Measurements from ENCODE around the gene FBXL3.
"Not testable (repeated sequence)": the region's sequence is repeated elsewhere in the genome, so short reads cannot be mapped to it uniquely, and the experiment has no call there.

FBXL3 gene

GRCh38 chr13:76982061-76982460 is 44.9 kb downstream of the FBXL3 start:
- no peak for DNase-seq

GRCh38 chr13:76980075-76980718 is 46.8 kb downstream of the FBXL3 start:
- peak; percentile 23 to 51 for DNase-seq

GRCh38 chr13:76976929-76977328 is 50.0 kb downstream of the FBXL3 start:
- DNase-seq: no peak

GRCh38 chr13:76976490-76976889 is 50.5 kb downstream of the FBXL3 start:
- no peak for DNase-seq

GRCh38 chr13:76975863-76976262 is 51.1 kb downstream of the FBXL3 start:
- no peak for DNase-seq

GRCh38 chr13:76974618-76974975 is 52.4 kb downstream of the FBXL3 start:
- no peak for DNase-seq

- no peak for DNase-seq
Measured at GRCh38 chr13:76973920-76974617, 52.9 kb downstream of the FBXL3 start.

- DNase-seq: no peak
Measured at GRCh38 chr13:76971851-76972829, 54.8 kb downstream of the FBXL3 start.

- DNase-seq: no peak
Measured at GRCh38 chr13:76971215-76971614, 55.7 kb downstream of the FBXL3 start.

- no peak for DNase-seq
Measured at GRCh38 chr13:76969488-76970365, 57.2 kb downstream of the FBXL3 start.

GRCh38 chr13:76968041-76968440 is 58.9 kb downstream of the FBXL3 start:
- no peak for DNase-seq

- no peak for DNase-seq
Measured at GRCh38 chr13:76967031-76967430, 59.9 kb downstream of the FBXL3 start.

- no peak for DNase-seq
Measured at GRCh38 chr13:76965759-76966421, 61.1 kb downstream of the FBXL3 start.

GRCh38 chr13:76959734-76960133 is 67.2 kb downstream of the FBXL3 start:
- DNase-seq: not testable (repeated sequence)

- no peak for DNase-seq
Measured at GRCh38 chr13:76958841-76959432, 68.0 kb downstream of the FBXL3 start.

GRCh38 chr13:76955661-76956060 is 71.3 kb downstream of the FBXL3 start:
- no peak for DNase-seq

Measured in bone marrow (tissue), 2 donors.